Amniotic epithelial cell (primary cell): ENCODE measurements around the gene RASGRF1.
"Not testable (repeated sequence)": the region's sequence is repeated elsewhere in the genome, so short reads cannot be mapped to it uniquely, and the experiment has no call there.

ENCODE experiments used
- DNase-seq: peaks from one replicate; pipeline ENCODE4 v3.0.0-alpha.2; 2010; ENCODE audit warnings: low read depth

The RASGRF1 gene

DNA sequence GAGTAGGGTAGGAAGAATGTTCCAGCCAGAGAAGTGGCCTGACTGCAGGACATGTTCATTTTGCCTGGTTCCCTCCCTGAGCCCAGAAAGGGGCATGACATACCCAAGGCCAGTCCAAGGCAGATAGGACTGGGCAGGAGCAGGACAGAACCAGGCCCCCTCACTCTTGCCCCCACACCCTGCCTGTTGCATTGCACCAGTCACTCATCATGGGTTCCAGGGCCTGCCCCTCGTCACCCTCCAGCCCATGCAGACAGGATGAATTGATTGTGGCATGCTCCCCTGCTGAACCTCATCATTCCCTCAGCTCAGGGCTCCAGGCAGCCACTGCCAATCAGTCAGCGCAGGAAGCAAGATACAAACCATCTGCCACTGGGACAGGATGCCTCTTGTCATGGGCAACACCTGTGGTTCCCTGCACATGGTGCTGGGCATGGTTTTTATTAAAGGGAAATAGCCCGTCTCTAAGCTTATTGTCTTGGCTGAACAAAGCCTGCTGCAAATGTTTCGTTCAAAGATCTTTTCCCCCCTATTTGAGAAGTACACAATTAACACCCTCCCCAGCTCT is 48.9 kb downstream of the RASGRF1 start:
- DNase-seq: no peak

- no peak for DNase-seq
Measured at GRCh38 chr15:79037848-79038247, 52.7 kb downstream of the RASGRF1 start.

DNA sequence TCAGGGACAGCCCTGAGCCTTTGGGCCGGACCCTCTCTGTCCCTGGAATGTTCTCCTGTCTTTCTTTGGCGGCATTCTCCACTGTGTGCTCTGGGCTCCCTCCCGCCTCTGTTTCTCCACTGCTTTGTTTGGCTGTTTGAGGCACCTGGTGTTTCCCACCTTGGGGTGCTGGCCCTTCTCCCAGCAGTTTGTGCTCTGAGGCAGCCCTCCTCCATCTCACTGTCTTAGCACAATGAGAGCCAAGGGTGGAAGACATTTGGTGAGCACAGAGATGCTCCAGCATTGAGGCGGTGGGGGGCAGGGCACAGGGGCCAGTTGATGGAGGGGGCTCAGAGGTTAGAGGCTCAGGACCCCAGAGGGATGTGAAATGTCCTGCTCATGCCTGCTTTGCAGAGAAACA is 54.3 kb downstream of the RASGRF1 start:
- DNase-seq: no peak

GRCh38 chr15:79035814-79036213 is 54.8 kb downstream of the RASGRF1 start:
- no peak for DNase-seq

DNA sequence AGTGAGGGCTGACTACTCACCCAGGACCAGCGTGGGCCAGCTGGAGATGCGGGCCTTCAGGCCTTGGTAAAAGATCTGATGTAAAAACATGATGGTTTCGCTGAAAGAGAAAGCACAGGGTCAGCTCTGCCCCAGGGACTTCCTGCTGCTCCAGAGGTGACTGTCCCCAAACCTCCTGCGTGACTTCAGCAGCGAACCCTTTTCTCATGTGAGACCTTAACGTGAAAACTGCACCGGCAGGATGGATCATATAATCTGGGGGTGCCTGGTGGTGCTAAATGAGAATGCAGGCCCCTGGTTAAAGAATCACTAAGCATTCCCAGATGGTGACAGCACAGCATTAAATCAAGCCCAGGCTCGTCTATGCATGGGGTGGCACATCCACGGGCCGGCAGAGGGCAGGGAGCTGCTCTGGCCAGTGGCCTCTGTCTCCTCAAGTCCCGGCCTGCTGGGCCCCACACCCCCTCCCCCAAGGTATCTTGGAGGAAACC is 55.4 kb downstream of the RASGRF1 start:
- DNase-seq: no peak

- no peak for DNase-seq
Measured at GRCh38 chr15:79034284-79034683, 56.3 kb downstream of the RASGRF1 start.

GRCh38 chr15:79032656-79033055 is 57.9 kb downstream of the RASGRF1 start:
- DNase-seq: no peak

GRCh38 chr15:79031821-79032220 is 58.8 kb downstream of the RASGRF1 start:
- no peak for DNase-seq

GRCh38 chr15:79031201-79031600 is 59.4 kb downstream of the RASGRF1 start:
- no peak for DNase-seq

GRCh38 chr15:79030470-79030869 is 60.1 kb downstream of the RASGRF1 start:
- no peak for DNase-seq

GRCh38 chr15:79028411-79028964 is 62.1 kb downstream of the RASGRF1 start:
- peak; percentile 21 for DNase-seq

GRCh38 chr15:79027532-79028410 is 62.8 kb downstream of the RASGRF1 start:
- no peak for DNase-seq

DNA sequence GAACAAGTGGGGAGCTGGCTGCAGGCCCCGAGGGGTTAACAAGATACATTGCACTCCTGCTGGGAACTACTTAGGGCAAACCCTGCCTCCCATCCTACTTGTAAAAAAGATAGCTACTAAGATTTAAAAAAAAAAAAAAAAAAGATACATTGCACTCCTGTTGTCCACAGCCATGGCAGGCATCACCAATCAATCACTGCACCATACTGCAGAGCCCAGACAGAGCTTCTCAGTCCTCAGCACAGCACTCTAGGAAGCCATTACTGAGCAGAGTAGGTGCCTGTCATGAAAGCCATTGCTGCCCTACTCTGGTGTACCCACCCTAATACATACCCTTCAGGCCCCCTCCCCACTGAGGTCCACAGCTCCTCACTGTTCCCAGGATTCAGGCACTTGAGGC is 64.8 kb downstream of the RASGRF1 start:
- DNase-seq: no peak

DNA sequence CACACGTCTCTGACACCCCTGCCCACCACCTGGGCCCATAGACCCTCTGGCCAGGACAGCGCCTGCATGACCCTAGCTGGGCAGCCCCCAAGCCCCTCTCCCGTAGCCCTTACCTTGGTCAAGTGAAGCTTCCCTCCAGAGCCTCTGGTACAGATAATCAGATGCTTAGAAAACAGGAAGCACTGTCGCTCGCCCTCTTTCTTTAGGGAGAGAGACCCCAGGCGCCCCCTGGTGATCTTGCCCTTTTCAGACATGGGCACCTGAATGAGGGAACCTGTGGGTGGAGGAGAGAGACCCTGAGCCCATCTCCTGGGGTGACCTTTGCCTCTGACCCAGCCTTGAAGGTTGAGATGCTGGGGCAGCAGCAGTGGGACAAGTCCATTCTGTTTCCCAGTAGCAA is 65.4 kb downstream of the RASGRF1 start:
- DNase-seq: no peak

GRCh38 chr15:79024493-79024892 is 66.1 kb downstream of the RASGRF1 start:
- not testable (repeated sequence) for DNase-seq

DNA sequence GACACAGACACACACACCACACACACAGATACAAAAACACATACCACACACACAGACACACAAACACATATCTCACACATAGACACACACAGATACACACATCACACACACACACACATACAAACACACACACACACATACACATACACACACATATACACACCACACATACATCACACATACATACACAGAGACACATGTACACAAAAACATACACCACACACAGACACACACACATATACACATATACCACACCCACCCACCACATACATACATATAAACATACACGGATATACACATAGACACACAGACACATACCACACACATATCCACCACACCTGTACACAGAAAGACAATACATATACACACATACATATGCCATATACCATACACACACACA is 66.7 kb downstream of the RASGRF1 start:
- no peak for DNase-seq

GRCh38 chr15:79023546-79023890 is 67.1 kb downstream of the RASGRF1 start:
- DNase-seq: no peak

GRCh38 chr15:79018960-79019359 is 71.6 kb downstream of the RASGRF1 start:
- DNase-seq: no peak

DNA sequence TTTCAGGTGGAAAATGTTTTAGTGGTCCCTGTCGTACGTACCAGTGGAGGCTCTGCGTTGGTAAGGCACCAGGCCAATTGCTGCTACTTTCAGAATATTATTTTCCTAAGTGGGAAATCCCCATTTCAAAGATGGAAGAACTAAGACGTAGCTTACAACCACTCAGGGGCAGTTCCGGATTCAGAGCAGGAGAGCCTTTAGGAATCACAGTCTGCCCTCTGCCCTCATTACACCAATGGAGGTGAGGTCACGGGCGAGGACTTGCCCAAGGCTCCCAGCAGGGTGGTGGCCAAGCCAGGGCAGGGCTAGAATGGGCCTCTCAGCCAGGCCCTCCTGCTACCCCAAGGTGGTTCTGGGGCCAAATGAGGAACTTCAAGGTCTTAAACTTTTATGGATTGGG is 72.6 kb downstream of the RASGRF1 start:
- no peak for DNase-seq

DNA sequence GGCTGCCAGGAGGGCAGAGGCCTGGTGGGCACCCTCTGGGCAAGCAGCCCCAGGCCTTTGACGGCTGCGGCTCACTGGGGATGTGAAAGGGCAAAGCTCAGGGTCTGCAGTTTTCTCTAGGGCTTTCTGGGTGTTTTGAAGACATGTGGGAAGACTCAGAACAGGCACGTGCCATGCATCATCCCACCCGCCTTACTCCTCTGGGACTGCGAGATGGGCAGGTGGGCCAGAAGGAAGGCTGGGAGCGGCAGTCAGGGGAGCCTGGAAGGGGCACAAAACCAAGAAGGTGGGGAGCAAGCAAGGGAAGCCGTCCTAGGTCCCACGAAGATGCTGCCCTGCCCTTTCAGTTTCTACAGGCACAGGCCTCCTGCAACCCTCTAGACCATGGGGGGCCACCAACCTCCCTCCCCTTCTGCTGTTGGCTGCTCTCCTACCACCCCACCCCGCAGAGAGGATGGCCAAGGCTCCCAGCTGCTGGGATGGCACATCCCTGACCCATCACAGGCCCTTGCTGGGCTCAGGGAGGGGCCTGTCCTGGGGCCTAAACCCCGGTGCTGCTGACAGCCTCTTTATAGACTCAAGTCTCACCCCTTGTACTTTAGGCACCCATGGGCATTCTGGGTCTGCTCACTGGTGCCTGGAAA is 73.9 kb downstream of the RASGRF1 start:
- no peak for DNase-seq

GRCh38 chr15:79015416-79015815 is 75.2 kb downstream of the RASGRF1 start:
- no peak for DNase-seq

GRCh38 chr15:79010278-79010677 is 80.3 kb downstream of the RASGRF1 start:
- no peak for DNase-seq

DNA sequence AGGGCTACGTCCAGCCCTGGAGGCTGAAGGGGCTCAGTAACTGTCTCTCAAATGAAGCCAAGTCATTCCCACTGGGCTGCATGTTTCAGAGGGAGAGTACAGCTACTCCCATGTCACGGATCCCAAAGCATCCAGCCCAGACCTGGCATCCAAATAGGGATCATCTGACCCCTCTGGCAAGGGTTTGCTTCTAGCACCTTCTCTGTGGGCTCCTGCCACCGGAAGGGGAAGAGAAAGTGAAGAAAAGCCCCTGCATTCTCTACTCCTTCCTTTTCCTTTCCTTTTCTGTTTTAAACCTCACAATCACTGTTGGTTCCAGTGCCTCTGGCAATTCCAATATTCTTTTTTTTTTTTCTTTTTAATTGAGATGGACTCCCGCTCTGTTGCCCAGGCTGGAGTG is 81.2 kb downstream of the RASGRF1 start:
- no peak for DNase-seq
